HG03342 (cell line): ENCODE data around the gene SIGLEC6.

Experiments used
- ATAC-seq: cut with Tn5 transposase; IDR thresholded peaks from one replicate; pipeline ENCODE4 v1.9.1; 2021; ENCODE audit warnings: mild to moderate bottlenecking, moderate library complexity; ENCODE audit not compliant: unreplicated experiment

SIGLEC6 gene

GRCh38 chr19:51478381-51479234 is 52.9 kb downstream of the SIGLEC6 start, which contains the start of gene CEACAM18:
Gene CEACAM18 (plus strand): TSS chr19:51478539.
- no peak for ATAC-seq

GRCh38 chr19:51477344-51477743 is 54.1 kb downstream of the SIGLEC6 start:
- ATAC-seq, result no peak

GRCh38 chr19:51476164-51476563 is 55.3 kb downstream of the SIGLEC6 start:
- no peak for ATAC-seq

GRCh38 chr19:51473009-51473707 is 58.3 kb downstream of the SIGLEC6 start:
- no peak for ATAC-seq

- ATAC-seq, result no peak
These were observed 58.9 kb downstream of the SIGLEC6 start for GRCh38 chr19:51472607-51473006.

GRCh38 chr19:51471527-51471926 is 59.9 kb downstream of the SIGLEC6 start:
- no peak for ATAC-seq

- no peak for ATAC-seq
These were observed 60.5 kb downstream of the SIGLEC6 start for GRCh38 chr19:51470966-51471365.

GRCh38 chr19:51469629-51470028 is 61.8 kb downstream of the SIGLEC6 start:
- no peak for ATAC-seq

GRCh38 chr19:51469162-51469561 is 62.3 kb downstream of the SIGLEC6 start:
- ATAC-seq, result no peak

GRCh38 chr19:51468545-51468920 is 62.9 kb downstream of the SIGLEC6 start:
- ATAC-seq, result no peak

- no peak for ATAC-seq
These were observed 63.5 kb downstream of the SIGLEC6 start for GRCh38 chr19:51467864-51468544.
